ENCODE data around the gene ELOVL5.

- no peak for TF ChIP-seq CTCF (IDR thresholded peaks at IDR 0.05; ENCODE audit: insufficient read depth, low read depth, low read length)
- TF ChIP-seq EZH2 (IDR thresholded peaks at IDR 0.05; ENCODE audit: insufficient read depth, low read length) = no peak
Observed at GRCh38 chr6:53236241-53236640, 112.5 kb downstream of the ELOVL5 start.

Measured in astrocyte (in vitro differentiated cells and primary cell).